ENCODE results near the gene RIC3.

RIC3 gene

DNA sequence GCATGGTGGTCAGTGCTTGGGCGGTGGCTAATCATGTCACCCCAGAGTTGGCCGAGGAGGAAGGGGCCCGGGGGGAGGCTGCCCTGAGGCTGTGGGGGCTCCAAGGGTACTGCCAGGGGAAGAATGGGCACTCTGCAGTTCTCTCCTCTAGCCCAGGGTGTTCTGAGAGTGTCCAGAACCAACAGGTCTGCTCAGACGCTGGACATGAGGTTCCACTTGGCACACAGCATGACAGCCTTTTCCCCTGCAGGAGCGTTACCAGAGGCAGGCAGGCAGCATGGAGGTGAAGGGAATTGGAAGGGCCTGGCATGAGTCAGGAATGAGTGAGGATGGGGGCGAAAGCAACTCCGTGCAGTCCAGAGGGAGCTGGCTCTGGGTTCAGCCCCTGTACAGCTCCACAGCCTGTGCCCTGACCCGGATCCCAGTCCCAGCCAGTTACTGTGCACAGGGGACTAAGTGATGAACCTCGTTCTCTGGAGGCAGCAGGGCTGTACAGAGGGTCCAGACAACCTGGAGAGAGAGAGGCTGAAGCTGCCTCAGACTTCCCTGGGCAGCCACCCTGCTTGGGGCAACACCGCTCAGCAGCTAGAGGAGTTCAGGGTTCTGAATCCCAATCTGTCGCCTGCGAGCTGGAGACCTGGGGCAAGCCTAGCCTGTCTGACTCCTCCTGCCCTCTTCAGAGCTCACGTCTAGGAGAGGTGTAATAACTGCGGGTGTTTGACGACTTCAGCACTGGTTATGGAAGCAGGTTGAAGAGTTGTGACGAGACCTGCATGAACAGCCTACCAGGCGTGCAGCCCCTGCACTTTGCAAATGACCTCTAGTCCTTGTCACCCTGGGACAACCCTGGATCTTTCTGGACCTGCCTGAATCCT lies 102.6 kb downstream of the RIC3 start:
- DNase-seq = no peak

GRCh38 chr11:8065031-8065430 lies 103.8 kb downstream of the RIC3 start:
- no peak for DNase-seq

DNA sequence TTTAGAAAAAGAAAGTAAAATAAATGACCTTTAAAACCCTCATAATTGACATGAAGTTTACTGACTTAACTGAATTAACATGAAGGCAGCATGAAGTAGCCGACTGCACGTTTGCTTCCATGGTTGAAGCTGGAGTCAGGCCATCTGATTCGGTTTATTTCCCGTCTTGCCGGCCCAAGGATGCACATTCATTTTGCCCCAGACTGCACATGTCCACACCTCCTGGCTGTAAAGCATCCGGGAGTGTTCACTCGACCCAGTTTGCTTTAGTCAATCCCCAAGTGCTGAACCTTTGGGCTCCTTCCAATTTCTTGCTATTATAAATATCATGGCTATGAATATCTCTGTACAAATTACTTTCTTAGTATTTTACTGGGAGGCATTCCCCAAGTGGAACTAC lies 105.5 kb downstream of the RIC3 start:
- no peak for DNase-seq

GRCh38 chr11:8062781-8063257 lies 106.0 kb downstream of the RIC3 start:
- DNase-seq = no peak

- no peak for DNase-seq
These were observed 107.0 kb downstream of the RIC3 start for GRCh38 chr11:8061555-8062428.

- DNase-seq = no peak
These were observed 107.8 kb downstream of the RIC3 start for GRCh38 chr11:8060801-8061554.

DNA sequence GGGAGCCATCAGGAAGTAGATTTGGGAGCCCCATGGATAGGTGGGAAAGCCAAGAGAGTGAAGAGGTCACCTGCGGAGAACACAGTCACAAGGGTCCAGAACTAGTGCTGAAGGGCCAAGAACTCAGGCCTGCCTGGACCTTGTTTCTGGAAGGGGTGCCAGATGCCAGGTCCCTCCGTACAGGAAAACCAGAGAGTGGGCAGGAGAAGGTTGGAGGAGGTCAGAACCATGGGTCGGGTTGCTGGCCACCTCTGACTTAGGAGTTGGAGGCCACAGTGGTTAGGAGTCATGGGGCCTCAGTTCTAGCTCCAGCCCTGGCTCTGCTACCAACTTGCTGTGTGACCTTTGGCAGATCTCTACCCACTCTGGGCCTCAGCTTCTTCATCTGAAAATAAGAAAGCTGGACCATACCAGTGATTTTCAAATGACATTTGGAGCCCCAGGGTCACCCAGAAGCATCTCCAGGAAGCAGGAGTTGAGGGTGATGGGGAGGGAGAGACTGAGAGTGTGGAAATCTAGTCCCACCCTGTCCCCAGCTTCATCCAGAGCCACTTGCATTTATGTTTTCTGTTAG lies 108.6 kb downstream of the RIC3 start:
- DNase-seq = no peak

DNA sequence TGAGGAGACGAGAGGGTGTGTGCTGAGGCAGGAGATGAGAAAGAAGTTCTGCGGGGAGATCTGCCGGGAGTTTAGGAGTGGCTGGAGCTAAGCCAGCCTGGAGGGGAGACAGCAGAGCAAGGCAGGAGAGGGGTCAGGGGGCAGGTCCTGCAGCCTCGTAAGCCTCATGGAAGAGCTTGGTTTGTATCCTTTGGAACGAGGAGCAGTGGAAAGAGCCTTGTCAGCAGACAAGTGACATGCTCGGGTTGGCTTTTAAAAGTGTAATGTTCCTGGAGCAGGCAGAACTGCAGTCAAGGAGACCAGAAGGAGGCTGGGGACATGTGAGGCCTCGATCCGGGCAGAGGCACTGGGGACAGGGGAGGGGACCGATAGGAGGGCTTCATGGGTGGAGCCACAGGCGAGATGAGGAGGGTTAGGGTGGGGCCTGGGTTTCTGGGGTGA lies 109.2 kb downstream of the RIC3 start:
- DNase-seq = no peak

GRCh38 chr11:8059030-8059429 lies 109.8 kb downstream of the RIC3 start:
- DNase-seq = no peak

GRCh38 chr11:8058216-8058615 lies 110.6 kb downstream of the RIC3 start:
- no peak for DNase-seq

- DNase-seq = no peak
These were observed 111.9 kb downstream of the RIC3 start for GRCh38 chr11:8056810-8057463.
